NK-92 (cell line): ENCODE results near the gene TMEM245.

ENCODE experiments used
- DNase-seq: peaks from one replicate; lab custom pipeline; 2025; ENCODE audit not compliant: unreplicated experiment; lab: John Stamatoyannopoulos, UW

The TMEM245 gene

DNA sequence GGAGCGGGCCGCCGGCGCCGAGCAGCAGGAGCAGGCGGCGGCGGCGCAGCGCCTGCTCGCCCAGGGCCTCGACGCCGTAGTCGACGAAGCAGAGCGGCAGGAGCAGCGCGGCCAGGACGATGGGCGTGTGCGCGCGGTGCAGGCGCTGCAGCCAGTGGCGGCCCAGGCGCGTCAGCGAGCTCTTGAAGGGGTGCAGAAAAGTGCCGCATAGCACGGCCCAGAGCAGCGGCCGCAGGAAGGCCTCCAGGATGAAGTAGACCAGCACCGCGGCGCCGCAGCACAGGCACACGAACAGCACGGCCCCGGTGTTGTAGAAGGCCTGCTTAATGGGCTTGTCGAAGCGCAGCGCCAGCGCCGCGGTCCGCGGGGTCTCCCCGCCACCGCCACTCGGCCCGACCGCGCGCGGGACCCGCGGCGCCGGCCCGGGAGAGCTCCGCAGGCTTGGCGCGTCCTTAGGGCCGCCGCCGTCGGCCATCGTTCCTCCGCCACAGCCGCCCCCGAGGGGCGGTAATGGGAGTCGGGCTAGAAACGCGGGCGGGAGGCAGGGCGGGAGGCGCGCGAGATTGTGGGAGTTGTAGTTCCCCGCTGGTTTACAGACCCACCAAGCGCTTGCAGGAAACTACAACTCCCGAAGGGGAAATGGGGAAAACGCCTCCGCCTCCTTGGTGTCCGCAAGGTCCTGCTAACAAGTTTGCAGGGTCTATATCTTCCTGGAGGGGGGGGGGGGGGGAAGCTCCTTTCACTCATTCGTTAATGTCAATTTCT lies at the start of gene TMEM245:
Gene TMEM245 (minus strand): TSS at position 509 of the 765 bp plus-strand sequence. CDS start 34 bp downstream, at position 475.
- DNase-seq: peak; percentile 66

GRCh38 chr9:109168170-109168569 lies 48.4 kb upstream of the TMEM245 start:
- no peak for DNase-seq

DNA sequence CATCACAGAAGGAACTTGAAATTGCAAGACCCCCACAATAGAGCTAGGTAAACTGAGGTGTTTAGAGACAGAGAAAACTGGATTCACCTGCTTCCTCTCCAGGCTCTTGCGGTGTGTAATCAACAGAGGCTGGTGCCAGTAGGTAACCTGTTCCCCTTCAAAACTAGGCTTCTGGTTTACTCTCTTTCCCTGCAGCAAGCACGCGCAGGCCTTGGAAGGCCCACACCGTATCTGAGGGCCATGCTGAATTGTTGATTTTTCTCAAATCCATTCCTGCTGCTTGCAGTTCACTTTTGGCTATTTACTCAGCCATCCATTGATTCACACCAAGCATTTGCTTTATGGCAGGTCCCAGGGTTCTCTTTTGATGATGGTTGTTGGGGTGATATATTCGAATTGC lies 48.0 kb upstream of the TMEM245 start:
- no peak for DNase-seq

- no peak for DNase-seq
Observed at GRCh38 chr9:109166771-109167601, 47.2 kb upstream of the TMEM245 start, which contains the start of gene FRRS1L. TSS of gene FRRS1L (minus strand) at chr9:109167249. CDS start at chr9:109167138, 111 bp downstream.

- no peak for DNase-seq
Observed at GRCh38 chr9:109166171-109166770, 46.5 kb upstream of the TMEM245 start.

GRCh38 chr9:109164042-109164441 lies 44.3 kb upstream of the TMEM245 start:
- DNase-seq: no peak

DNA sequence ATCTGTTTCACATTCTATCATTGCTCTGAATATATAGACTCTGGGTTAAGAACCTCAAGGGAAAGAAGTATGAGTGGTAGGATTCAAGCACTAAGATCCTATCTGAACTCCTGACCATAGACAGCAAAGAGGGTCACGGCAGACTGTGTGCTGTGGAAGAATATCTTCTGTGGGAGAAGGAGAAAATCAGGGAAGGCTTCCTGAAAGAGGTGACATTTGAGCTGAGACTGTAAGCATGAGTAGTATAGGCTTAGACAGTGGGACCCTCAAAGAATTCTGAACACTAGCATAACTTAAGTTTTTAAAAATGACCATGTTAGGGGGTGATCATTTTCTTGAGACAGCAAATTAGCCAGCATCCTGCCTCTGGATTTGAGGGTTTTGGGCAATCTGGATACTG lies 43.4 kb upstream of the TMEM245 start:
- DNase-seq: no peak

- DNase-seq: no peak
Observed at GRCh38 chr9:109162677-109163076, 42.9 kb upstream of the TMEM245 start.

- no peak for DNase-seq
Observed at GRCh38 chr9:109161471-109161870, 41.7 kb upstream of the TMEM245 start.

DNA sequence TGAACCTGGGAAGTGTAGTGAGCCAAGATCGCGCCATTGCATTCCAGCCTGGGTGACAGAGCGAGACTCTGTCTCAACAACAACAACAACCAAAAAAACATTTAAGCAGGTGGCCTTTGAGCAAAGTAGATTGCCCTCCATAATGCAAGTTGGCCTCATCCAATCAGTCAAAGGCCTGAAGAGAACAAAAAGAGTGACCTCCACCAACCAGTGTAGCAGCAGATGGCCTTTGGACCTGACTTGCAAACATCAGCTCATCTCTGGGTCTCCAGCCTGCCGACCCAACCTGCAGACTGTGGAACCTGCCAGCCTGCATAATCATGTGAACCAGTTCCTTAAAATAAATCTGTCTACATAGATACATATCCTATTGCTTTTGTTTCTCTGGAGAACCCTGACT lies 39.8 kb upstream of the TMEM245 start:
- DNase-seq: no peak

DNA sequence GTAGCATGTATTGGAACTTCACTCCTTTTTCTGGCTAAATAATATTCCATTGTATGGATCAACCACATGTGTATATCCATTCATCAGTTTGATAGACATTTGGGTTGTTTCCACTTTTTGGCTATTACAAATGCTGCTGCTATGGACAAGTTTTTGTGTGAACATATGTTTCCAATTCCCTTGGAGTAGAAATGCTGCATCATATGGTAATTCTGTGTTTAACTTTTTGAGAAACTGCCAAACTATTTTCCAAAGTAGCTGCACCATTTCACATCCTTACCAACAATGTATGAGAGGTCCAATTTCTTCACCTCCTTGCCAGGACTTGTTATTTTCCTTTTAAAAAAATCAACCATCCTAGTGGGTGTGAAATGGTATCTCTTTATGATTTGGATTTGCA lies 38.9 kb upstream of the TMEM245 start:
- no peak for DNase-seq

DNA sequence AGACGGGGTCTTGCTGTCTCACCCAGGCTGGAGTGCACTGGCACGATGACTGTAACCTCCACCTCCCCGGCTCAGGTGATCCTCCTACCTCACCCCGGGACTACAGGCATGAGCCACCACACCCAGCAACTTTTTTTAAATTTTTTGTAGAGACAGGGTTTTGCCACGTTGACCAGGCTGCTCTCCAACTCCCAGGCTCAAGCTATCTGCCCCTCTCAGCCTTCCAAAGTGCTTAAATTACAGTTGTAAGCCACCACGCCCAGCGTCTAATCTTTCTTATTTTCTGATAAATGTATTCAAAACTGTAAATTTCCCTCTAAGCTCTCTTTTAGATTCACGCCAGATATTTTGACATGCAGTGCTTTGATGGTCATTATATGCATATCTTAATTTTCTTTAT lies 37.0 kb upstream of the TMEM245 start:
- DNase-seq: no peak

GRCh38 chr9:109150925-109151545 lies 31.3 kb upstream of the TMEM245 start:
- no peak for DNase-seq

GRCh38 chr9:109149722-109150121 lies 30.0 kb upstream of the TMEM245 start:
- no peak for DNase-seq

DNA sequence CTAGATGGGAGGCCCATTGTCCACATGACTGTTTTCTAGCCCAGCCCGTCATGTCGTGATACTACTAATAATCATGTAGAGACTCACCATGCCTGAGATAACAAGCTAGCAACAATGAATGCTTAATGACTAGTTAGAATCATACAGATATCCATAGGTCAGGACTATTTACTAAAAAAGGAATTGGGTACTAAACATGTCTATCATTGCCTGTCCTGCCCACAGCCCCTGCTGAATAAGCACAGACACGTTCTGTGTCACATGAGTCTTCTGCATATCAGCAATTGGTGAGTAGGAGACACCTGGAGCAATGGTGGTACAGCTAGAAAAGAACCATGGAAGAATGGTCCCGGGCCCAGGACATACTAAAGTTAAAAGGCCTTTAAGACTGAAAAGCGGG lies 29.3 kb upstream of the TMEM245 start:
- no peak for DNase-seq

- no peak for DNase-seq
Observed at GRCh38 chr9:109145051-109145450, 25.3 kb upstream of the TMEM245 start.

DNA sequence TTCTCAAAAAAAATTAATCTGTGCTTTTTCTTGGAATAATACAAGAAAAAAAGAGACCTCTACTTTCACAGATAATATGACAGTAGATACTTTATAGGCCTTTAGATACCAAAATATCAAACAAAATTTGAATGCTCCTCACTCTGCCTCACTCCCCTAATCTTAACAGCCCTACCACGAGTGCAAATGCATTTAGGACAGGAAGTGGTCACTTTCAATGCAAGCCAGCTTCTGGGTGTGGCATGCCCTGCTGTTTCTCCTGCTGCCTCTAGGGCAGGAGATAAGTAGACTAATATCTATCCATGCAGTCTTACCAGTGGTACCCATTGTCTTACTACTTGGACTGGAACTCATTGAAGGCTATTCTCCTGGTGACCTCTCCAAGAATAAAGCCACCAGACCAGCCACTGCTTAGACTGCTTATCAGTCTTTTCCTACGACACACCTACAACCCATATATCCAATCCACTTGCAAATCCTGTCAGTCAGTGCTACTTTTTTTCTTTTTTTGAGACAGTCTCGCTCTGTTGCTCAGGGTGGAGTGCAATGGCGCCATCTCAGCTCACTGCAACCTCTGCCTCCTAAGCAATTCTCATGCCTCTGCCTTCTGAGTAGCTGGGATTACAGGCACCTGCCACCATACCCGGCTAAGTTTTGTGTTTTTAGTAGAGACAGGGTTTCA lies 24.3 kb upstream of the TMEM245 start:
- no peak for DNase-seq

DNA sequence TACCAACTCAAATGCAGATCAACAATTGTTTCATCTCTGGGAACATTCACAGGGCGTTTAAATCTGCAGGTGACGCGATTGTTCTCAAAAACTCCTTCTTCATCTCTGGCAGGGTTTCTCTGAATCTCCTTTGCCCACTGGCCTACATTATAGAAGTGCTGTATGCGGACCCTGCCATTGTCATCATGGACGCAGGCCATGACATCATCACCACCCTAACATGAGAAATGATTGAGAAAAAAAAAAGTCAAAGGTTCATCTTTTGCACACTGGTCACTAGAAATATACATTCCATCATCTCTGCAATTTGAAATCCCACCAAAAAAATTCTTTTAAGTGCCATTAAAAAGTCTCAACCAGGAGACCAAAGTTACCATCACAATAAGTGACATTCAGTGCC lies 21.6 kb upstream of the TMEM245 start:
- no peak for DNase-seq

- no peak for DNase-seq
Observed at GRCh38 chr9:109139851-109140250, 20.1 kb upstream of the TMEM245 start.

DNA sequence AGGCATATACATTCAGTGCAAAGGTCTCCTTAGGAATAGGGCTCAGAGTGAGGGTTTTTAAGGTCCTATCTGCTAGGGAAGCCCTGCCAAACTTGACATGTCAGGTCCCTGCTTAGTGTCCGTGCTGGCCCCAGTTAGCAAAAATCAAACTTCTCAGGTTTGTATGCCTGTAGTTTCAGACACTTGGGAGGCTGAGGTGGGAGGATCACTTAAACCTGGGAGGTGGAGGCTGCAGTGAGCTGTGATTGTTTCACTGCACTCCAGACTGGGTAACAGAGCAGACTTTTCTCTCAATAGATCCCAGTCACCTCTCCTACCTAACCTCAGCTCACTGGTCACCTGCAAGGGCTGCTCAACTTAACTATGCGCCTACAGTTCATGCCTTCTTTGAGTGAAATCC lies 18.7 kb upstream of the TMEM245 start:
- DNase-seq: no peak

DNA sequence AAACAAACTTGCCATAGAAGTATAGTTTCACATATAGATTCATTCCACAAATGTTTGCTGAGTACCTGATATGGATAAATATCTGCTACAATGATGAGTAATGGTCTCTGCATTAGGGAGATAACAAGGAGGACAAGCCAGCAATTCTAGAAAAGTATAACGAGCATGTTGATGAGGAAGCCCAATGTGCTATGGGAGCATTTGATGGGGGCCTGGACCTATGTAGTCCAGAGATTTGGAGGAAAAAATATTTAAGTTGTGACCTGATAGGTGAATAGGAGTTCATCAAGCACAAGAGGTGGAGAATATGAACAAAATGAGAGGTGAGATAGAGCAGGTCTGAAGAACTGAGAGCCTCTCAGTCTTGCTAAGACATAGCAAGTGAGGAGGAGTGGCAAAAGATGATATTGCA lies 14.4 kb upstream of the TMEM245 start:
- DNase-seq: no peak
